Endothelial cell of umbilical vein (primary cell): ENCODE measurements around the gene C1orf53. TPM values are rescaled to one million over a fixed set of nuclear protein-coding genes. Genes with fewer than 3 reads are reported as not detected.

Experiments used
- BruUV-seq: library from RNA; stranded (reverse); fragments of 400-500 nt; replicated peaks from 2 replicates; lab custom pipeline; 2021; lab: Mats Ljungman, UMichigan
- CTCF ChIA-PET: fragments of 300-600, 350-600 bp; sonication (Branson Sonifier 250); formaldehyde crosslinking; loops from one replicate; lab custom pipeline; 2021; ENCODE audit warnings: antibody characterized with exemption, inconsistent platforms; lab: Charles Lee
- POLR2A ChIA-PET: fragments of 300-600, 350-600 bp; sonication (Branson Sonifier 250); formaldehyde crosslinking; loops from one replicate; lab custom pipeline; 2021; ENCODE audit warnings: antibody characterized with exemption, inconsistent platforms; lab: Charles Lee
- DNase-seq: peaks from one replicate; pipeline ENCODE4 v3.0.0-alpha.2; 2011; ENCODE audit warnings: low read depth, low spot score
- FAIRE-seq: peaks from 2 replicates; lab custom pipeline; 2011; peaks lifted over from hg19 to GRCh38; lab: Jason Lieb, UNC
- H2AFZ ChIP-seq: 2 replicates; pipeline ENCODE4 v1.6.0; 2012; ENCODE audit warnings: low read depth, low read length, control low read depth, inconsistent platforms
- H3K27ac ChIP-seq: 2 replicates; pipeline ENCODE4 v1.5.1; 2011; ENCODE audit warnings: low read depth, mild to moderate bottlenecking, control low read depth, low read length, moderate library complexity; ENCODE audit not compliant: insufficient read depth
- H3K27me3 ChIP-seq, 2 experiments: 2 replicates each; pipeline versions ENCODE4 v1.6.0 to v1.6.1; 2011; ENCODE audit warnings: low read length in 2 of 2, mixed read lengths in 1 of 2; ENCODE audit not compliant: control insufficient read depth in 2 of 2, insufficient read depth in 2 of 2
- H3K36me3 ChIP-seq, 2 experiments: 2 replicates in 1 of 2; 3 replicates in 1 of 2; pipeline ENCODE4 v1.5.1; 2011; ENCODE audit warnings: low read length in 2 of 2, mild to moderate bottlenecking in 1 of 2, moderate library complexity in 1 of 2; ENCODE audit not compliant: control insufficient read depth in 2 of 2, insufficient read depth in 2 of 2; ENCODE audit errors: extremely low read depth in 1 of 2
- H3K4me1 ChIP-seq: 3 replicates; pipeline ENCODE4 v1.5.1; 2011; ENCODE audit warnings: mild to moderate bottlenecking, low read length; ENCODE audit not compliant: control insufficient read depth, insufficient read depth; ENCODE audit errors: extremely low read depth
- H3K4me2 ChIP-seq: 2 replicates; pipeline ENCODE4 v1.6.1; 2011; ENCODE audit warnings: low read length, control low read depth, mixed read lengths; ENCODE audit not compliant: insufficient read depth
- H3K4me3 ChIP-seq, 3 experiments: fragments of 200-600 bp in 1 of 3; sonication (generic), shearing (Covaris generic) in 1 of 3; replicated peaks in 1 of 3; 2 replicates each; pipeline ENCODE4 v1.5.1; 2011 to 2016; ENCODE audit warnings: control low read depth in 3 of 3, low read length in 3 of 3, mild to moderate bottlenecking in 2 of 3, inconsistent platforms in 1 of 3, low read depth in 1 of 3, moderate library complexity in 1 of 3; ENCODE audit not compliant: insufficient read depth in 1 of 3
- H3K79me2 ChIP-seq: 2 replicates; pipeline ENCODE4 v1.6.0; 2012; ENCODE audit warnings: low read length, inconsistent platforms; ENCODE audit not compliant: control insufficient read depth, insufficient read depth
- H3K9ac ChIP-seq: replicated peaks from 2 replicates; pipeline ENCODE3; 2011; ENCODE audit warnings: low read length, control low read depth; ENCODE audit not compliant: insufficient read depth; ENCODE audit errors: extremely low read depth
- H3K9me1 ChIP-seq: replicated peaks from 3 replicates; pipeline ENCODE4 v1.6.0; 2011; ENCODE audit warnings: mild to moderate bottlenecking, low read length; ENCODE audit not compliant: control insufficient read depth, insufficient read depth; ENCODE audit errors: extremely low read depth
- H3K9me3 ChIP-seq: replicated peaks from 2 replicates; pipeline ENCODE4 v1.5.1; 2012; ENCODE audit warnings: low read length, inconsistent platforms; ENCODE audit not compliant: control insufficient read depth, insufficient read depth
- H4K20me1 ChIP-seq: replicated peaks from 2 replicates; pipeline ENCODE3; 2011; ENCODE audit warnings: mild to moderate bottlenecking, low read length; ENCODE audit not compliant: control insufficient read depth, insufficient read depth; ENCODE audit errors: extremely low read depth
- EZH2 ChIP-seq: IDR thresholded peaks from 2 replicates; pipeline ENCODE4 v1.6.1; 2012; ENCODE audit warnings: borderline replicate concordance, low read depth, mild to moderate bottlenecking, moderate library complexity, low read length, inconsistent platforms; ENCODE audit not compliant: severe bottlenecking
- FOS ChIP-seq: IDR thresholded peaks from 2 replicates; pipeline ENCODE4 v1.6.1; 2011; ENCODE audit warnings: mild to moderate bottlenecking, low read length, moderate library complexity, borderline replicate concordance; ENCODE audit not compliant: insufficient read depth
- GATA2 ChIP-seq: IDR thresholded peaks from 2 replicates; pipeline ENCODE4 v1.7.0; 2011; ENCODE audit warnings: low read depth, mild to moderate bottlenecking, moderate library complexity, mixed read lengths, low read length; ENCODE audit not compliant: insufficient read length, insufficient read depth
- JUN ChIP-seq: IDR thresholded peaks from 2 replicates; pipeline ENCODE4 v1.6.1; 2011; ENCODE audit warnings: borderline replicate concordance, low read depth; ENCODE audit not compliant: insufficient read length, insufficient read depth
- MYC ChIP-seq: IDR thresholded peaks from one replicate; pipeline ENCODE4 v1.6.1; 2011; ENCODE audit warnings: mild to moderate bottlenecking, low read depth, low read length
- POLR2A ChIP-seq: IDR thresholded peaks from 2 replicates; pipeline ENCODE4 v1.6.1; 2012; ENCODE audit warnings: low read depth, mild to moderate bottlenecking, control low read depth, low read length
- POLR2AphosphoS5 ChIP-seq: IDR thresholded peaks from 2 replicates; pipeline ENCODE4 v1.6.1; 2012; ENCODE audit warnings: low read depth, mild to moderate bottlenecking, control low read depth, low read length, moderate library complexity; ENCODE audit not compliant: insufficient read depth
- dilution Hi-C: fragments of 300-500 bp; cut with MboI; formaldehyde crosslinking; loops from one replicate; pipeline ENCODE4 v1.15.0; 2019; ENCODE audit warnings: low sequenced_read_pairs; ENCODE audit not compliant: extremely low pct_ligation_motif_present
- intact Hi-C: fragments of 100-400 bp; cut with micrococcal nuclease; formaldehyde crosslinking; loops from one replicate; pipeline ENCODE4 v1.10.0; 2022
- polyA plus RNA-seq, 4 experiments: library from polyadenylated mRNA; depleted of rRNA in 3 of 4; stranded (reverse) in 3 of 4; unstranded in 1 of 4; fragments of >200 nt; gene quantifications; 2 replicates each; pipeline versions ENCODE4 v1.2.1 to v1.2.3, GENCODE V29; 2011 to 2012; ENCODE audit warnings: missing spikeins in 1 of 4
- total RNA-seq: library from RNA; stranded (reverse); gene quantifications from 2 replicates; pipeline ENCODE4 v1.2.3, GENCODE V29; 2021
- TF ChIP-seq, protein P1 (sequence below): IDR thresholded peaks from 2 replicates; pipeline ENCODE4 v1.6.1; 2011; ENCODE audit not compliant: insufficient read depth, insufficient read length
- TF ChIP-seq, protein P2 (sequence below), 2 donors: IDR thresholded peaks; 1 replicate in 1 of 2; 2 replicates in 1 of 2; pipeline ENCODE4 v1.5.1; 2011; ENCODE audit warnings: low read length in 2 of 2, mild to moderate bottlenecking in 2 of 2, moderate library complexity in 2 of 2, control low read depth in 1 of 2, inconsistent platforms in 1 of 2, low read depth in 1 of 2; ENCODE audit not compliant: insufficient read depth in 1 of 2; ENCODE audit errors: extremely low read depth in 1 of 2

C1orf53 gene
- total and polyA plus RNA-seq, 2 donors (not counting 3 experiments of a cell fraction or from before 2014, with no cell fraction given) = 3.5 to 6.5 TPM

- Histone ChIP-seq H4K20me1 (no peaks in the 10 kb centered on the region), H3K9ac (no peak overlapping the region), H3K4me1 (no peaks in the 10 kb centered on the region), H3K9me3 (no peaks in the 10 kb centered on the region), H3K27ac (no peak overlapping the region), H3K9me1 (no peaks in the 10 kb centered on the region), H3K36me3 (no peaks in the 10 kb centered on the region), H3K4me2 (no peak overlapping the region), H3K4me3 (no peak overlapping the region), H3K27me3 (no peaks in the 10 kb centered on the region), H3K79me2 (no peaks in the 10 kb centered on the region), H2AFZ (no peak overlapping the region)
- intact Hi-C loops = loop anchor here (1.0 to 5.0 kb wide), 7 partner anchors 55 to 598 kb away; no protein-coding TSS in a partner anchor
- ChIA-PET POLR2A (no interaction called here), CTCF (interaction anchor here (0.6 to 4.3 kb wide), 67 partner anchors 10 to 817 kb away, joined by 3 to 156 read pairs (median 4); partner anchors contain the start of genes C1orf53, DENND1B and LHX9)
- FAIRE-seq = no peak
- no TSS peak for BruUV-seq
- TF ChIP-seq, protein P1, sequence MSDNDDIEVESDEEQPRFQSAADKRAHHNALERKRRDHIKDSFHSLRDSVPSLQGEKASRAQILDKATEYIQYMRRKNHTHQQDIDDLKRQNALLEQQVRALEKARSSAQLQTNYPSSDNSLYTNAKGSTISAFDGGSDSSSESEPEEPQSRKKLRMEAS = no peak
- TF ChIP-seq EZH2 = no peak
- TF ChIP-seq FOS = no peak
- no peak for TF ChIP-seq JUN
- no peak for TF ChIP-seq POLR2A
- no peak for TF ChIP-seq POLR2AphosphoS5
- TF ChIP-seq GATA2 = no peak
- TF ChIP-seq, protein P2, sequence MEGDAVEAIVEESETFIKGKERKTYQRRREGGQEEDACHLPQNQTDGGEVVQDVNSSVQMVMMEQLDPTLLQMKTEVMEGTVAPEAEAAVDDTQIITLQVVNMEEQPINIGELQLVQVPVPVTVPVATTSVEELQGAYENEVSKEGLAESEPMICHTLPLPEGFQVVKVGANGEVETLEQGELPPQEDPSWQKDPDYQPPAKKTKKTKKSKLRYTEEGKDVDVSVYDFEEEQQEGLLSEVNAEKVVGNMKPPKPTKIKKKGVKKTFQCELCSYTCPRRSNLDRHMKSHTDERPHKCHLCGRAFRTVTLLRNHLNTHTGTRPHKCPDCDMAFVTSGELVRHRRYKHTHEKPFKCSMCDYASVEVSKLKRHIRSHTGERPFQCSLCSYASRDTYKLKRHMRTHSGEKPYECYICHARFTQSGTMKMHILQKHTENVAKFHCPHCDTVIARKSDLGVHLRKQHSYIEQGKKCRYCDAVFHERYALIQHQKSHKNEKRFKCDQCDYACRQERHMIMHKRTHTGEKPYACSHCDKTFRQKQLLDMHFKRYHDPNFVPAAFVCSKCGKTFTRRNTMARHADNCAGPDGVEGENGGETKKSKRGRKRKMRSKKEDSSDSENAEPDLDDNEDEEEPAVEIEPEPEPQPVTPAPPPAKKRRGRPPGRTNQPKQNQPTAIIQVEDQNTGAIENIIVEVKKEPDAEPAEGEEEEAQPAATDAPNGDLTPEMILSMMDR (IDR thresholded peaks at IDR 0.05; ENCODE audit: extremely low read depth in 1 of 2, insufficient read depth in 1 of 2, low read depth in 1 of 2, low read length in 2 of 2) = no peak
- TF ChIP-seq MYC = no peak
- DNase-seq = no peak
- dilution Hi-C loops = no loop called here
Measured at GRCh38 chr1:197869490-197870077, 32.8 kb upstream of the C1orf53 start.
